Adipose tissue (tissue), 3 donors: ENCODE measurements around the gene LRRC51. TPM values are rescaled to one million over a fixed set of nuclear protein-coding genes. Genes with fewer than 3 reads are reported as not detected.
A peak's percentile ranks its signal among the peaks of the same experiment; 100 is the strongest.

Experiments used
- H3K27ac ChIP-seq: one replicate; pipeline ENCODE4 v1.5.1; 2013; ENCODE audit warnings: low read depth, low read length
- WGBS, 3 donors: extraction: QIAGEN DNeasy Blood & Tissue Kit; methylation state at CpG; one replicate each; pipeline ENCODE4 v1.1.7; 2013; 5-methylcytosine and 5-hydroxymethylcytosine counted together
- polyA plus RNA-seq, 3 donors: library from polyadenylated mRNA; stranded (reverse); fragments of 200-250 nt; gene quantifications; one replicate each; pipeline ENCODE4 v1.2.3, GENCODE V29; 2013
- donor health status: healthy with polysubstance abuse.
- donor health status: Bipolar disorder and iron deficiency.
- donor health status: healthy.

Gene LRRC51
- polyA plus RNA-seq, 3 donors = 4.3 to 6.9 (median 6.0) TPM

DNA sequence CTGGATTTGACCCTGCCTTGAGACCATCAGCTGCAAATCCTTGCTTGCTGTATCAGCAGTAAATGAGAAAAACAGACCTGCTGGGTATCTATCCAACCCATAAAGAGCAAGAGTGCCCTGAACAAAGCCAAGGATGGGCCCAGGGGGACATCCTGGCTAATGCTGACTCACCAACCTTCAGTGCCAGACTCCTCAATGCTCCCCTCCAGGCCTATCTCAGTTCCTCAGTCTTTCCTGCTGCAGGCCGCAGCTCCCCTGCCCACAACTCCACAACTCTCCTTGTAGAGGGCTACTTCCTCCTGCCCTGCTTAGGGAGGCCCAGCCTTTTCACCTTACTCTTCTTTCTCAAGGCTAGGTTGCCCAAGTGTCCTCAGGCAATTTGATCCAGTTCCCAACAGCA, 19.8 kb downstream of the LRRC51 start:
- H3K27ac ChIP-seq = no peak overlapping the region
- WGBS, 3 donors = 49 to 82% (median 67%) methylated on average over 1 of the region's 1 CpG

DNA sequence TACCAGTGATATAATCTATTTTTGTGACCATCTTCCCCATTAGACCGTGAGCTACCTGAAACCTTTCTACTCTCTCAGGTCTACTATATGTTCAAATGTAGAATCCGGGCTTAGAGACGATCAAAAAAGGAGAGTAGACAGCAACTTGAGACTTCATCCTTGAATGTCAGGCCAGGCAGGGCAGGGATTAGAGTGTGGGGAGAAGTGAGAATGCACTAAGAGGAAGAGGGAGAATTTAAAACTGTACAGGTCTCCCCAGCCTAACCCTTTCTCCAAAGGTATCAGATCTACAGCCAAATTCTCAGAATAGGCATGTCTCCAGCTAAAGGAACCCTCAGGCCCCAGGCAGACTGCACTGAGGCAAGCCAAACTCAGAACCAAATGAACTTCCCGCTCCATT, 21.5 kb downstream of the LRRC51 start:
- WGBS, 3 donors = 32 to 36% (median 35%) methylated on average over 4 of the region's 4 CpGs
- peak overlapping the region; percentile 67 for H3K27ac ChIP-seq

DNA sequence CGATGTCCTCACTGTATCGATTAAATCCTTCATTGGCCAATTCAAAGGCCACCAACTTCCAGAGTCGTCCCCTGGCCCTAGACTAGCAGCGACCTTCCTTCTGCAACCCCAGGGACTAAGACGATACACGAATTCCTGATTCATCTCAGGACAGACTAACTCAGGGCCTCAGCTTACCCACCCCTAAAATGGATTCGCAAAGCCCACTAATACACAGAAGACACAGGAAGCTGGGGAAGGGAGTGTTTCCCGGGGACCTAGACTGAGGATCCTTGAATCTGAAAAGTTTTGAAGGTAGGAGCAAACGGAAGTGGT, 21.9 kb downstream of the LRRC51 start:
- 1 to 2% (median 1%) methylated on average over 9 of the region's 9 CpGs for WGBS, 3 donors
- H3K27ac ChIP-seq = peak overlapping the region; percentile 67

DNA sequence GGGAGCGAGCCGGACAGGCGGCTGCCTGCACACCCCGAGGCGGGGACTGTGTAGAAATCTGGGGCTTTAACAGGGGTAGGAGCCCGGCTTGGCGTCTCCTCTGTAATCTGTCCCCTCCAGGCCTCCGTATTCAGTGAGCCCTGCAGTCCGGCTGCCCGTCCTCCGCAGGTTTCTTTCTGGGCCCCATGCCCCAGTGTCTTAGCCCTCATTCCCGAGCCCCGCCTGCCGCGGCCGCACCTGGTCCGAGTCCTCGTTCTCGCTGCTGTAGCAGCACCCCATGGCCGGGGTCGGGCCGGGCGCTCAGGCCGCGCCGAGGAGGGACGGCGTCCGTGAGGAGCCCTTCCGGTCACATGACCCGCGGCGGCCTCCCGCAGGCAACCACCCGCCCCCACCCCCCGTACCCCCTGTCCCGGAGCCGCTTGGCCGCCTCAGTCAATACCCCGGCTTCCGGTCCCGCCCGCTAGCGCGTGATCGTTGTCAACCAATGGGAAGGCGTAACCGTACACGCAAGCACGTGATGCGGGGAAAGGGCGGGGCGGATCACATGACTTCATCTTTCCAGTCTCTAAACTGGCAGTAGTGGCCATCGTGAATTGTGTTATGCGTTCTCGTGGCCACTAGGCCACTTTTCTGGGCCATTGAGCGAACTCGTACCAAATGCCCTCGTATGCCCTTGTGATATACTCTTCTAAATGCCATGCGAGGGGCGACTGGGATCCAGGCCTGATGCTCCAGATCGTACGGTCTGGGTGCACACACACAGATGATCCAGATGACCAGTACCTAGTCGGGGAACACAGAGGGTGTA, 22.5 kb downstream of the LRRC51 start, which contains the start of gene LAMTOR1:
LAMTOR1 (minus strand) TSS at position 352 of the 808 bp plus-strand sequence; CDS start at position 279, 73 bp downstream.
- H3K27ac ChIP-seq = peak within 1 kb of the TSS; percentile 71
- 2% methylated on average over 64 of the region's 64 CpGs for WGBS, 3 donors

DNA sequence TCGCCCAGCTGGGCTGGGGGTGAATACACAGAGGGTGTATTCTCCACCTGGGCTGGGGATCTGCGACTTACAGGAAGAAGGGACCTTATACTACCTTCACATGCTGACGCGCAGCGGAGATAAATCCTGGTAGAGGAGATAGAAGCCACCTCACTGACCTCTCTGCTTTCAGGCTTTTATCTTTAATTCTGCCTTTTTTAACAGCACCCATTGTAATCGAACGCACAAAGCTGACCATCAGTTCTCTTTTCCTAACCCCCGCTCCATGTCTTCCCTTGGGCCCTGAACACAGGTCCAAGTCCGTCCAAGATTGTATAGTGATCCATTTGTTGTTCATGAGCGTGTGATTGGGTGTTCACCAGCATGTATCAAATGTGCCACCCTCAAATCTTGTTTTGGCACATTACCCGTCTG, 23.1 kb downstream of the LRRC51 start:
- WGBS, 3 donors = 79 to 84% (median 81%) methylated on average over 11 of the region's 11 CpGs
- H3K27ac ChIP-seq = peak overlapping the region; percentile 71

DNA sequence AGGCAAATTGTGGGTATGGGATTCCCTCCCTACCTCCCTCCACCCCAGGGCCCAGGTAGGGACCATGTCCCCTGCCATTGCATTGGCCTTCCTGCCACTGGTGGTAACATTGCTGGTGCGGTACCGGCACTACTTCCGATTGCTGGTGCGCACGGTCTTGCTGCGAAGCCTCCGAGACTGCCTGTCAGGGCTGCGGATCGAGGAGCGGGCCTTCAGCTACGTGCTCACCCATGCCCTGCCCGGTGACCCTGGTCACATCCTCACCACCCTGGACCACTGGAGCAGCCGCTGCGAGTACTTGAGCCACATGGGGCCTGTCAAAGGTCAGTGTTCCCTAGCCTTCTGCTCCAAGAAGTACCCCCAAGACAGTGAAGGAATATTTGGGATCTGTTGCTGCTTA, 25.2 kb downstream of the LRRC51 start, which contains the start of gene TOMT:
TOMT (plus strand) TSS at position 37 of the 400 bp plus-strand sequence; CDS start at position 65, 28 bp downstream.
- WGBS, 3 donors = 92 to 95% (median 93%) methylated on average over 14 of the region's 14 CpGs

DNA sequence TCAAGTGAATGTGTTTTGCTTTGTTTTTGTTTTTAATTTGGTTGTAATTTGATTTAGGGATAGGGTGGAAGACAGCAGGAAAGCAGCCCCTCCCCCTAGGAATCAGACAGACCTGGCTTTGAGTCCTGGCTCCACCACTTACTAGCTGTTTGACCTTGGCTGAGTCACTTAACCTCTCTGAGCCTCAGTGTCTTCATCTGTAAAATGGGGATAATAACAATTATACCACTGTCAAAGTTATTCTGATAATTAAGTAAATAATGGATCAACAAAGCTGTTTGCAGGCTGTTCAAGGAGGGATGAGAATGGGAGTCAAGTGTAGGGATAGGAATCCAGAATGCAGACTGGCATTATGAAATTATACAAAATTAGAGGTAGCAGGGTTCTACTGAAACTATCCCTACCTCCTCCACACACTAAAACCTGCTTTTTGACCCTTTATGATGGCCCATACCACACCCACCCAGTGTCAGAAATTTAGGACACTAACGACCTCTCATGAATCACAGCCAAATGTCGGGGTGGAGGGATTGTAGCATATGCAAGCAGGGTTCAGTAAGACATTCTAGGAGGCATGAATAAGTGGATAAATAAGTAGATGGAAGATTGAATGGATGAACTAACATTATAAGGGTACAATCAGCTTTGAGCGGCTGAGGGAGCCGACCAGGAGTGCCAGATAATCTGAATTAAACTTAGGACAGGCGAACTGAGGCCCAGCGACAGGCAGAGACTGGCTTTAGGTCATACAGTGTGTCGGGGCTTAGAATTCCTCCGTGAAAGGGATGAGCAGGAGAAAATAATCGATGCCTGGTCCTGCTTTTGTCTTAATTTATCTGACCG, 30.9 kb downstream of the LRRC51 start:
- WGBS, 3 donors = 1 to 3% (median 2%) methylated on average over 10 of the region's 10 CpGs
- H3K27ac ChIP-seq = peak overlapping the region; percentile 76

More for the DNA sequence above, 25.2 kb downstream of the LRRC51 start, which contains the start of gene TOMT:
- H3K27ac ChIP-seq = no peak within 1 kb of the TSS

DNA sequence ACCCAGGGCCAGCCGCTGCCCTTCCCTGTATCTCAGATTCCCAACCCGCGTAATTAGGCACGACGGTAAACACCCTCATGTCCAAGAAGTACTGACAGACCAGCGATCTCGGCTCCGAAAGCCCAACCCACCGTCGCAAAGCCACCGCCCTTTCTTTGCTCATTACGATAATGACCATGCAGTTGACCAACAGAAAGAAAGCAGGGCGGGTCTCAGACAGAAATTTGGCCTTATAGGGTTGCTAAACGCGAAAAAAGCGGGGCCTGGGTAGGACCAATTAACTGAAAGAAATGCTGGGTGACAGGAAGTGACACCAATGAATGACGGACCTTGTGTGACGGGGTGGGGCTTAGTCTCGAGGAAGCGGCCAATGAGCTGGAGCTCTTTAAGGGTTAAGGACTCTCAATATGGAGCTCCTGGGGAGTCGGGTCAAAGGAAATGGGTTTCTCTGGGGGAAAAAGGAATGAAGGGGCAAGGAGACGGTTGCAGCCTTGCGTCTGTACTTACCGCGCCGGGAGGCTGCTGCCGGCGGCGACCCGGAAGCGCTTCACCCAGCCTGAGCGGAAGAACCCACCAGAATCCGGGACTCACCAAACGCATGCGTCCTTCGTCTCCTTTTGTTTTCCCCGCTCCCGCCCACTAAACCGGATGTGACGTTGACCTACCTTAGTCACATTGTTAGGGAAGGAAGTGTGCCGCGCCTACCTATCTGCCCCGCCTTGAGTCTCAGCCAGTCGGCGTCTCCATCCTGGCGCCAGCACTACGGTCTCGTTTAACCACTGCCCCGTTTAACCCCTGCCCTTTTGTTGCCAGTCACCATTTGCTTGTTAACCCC, 31.7 kb downstream of the LRRC51 start, which contains the start of gene ANAPC15:
ANAPC15 (minus strand) TSS at position 553 of the 835 bp plus-strand sequence. CDS start 1,419 bp downstream, outside the sequence.
- 0% methylated on average over 49 of the region's 49 CpGs for WGBS, 3 donors
- peak within 1 kb of the TSS; percentile 95 for H3K27ac ChIP-seq

DNA sequence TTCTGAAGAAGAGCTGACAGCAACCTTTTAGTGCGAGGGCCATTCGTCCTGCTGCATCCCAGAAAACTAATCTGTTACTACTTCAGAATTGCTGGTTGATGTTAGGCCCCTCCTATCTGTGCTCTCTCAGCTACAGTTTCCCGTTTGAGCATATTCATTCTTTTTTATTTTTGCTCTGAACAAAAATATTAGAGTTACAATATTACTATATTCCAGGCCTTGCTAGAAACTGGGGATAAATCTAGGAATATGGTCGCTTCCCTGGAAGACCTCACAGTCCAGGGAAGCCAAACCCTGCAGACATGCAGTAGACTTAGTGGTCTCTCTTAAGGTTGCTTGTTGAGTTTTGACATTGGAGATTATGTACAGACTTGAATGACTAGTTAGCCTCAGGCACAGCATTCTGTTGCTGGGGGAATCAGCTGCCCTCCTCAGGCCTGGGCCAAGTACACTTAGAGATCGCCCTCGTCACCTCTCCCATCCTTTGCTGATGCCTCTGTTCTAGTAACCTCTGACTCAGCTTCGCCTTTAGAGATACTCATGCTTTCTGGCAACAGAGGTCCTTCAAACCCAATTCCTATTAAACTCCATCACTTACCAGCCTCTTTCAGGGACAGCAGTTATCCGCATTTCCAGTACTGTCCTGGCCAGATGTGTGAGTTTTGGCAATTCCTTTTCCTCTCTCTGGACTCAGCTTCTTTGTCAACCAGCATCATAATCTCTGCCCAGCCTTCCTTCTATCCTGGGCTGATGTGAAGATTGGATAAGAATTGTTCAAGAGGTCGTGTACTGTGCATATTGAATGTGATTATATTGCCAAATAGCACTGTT, 32.5 kb downstream of the LRRC51 start:
- 62 to 65% (median 64%) methylated on average over 9 of the region's 9 CpGs for WGBS, 3 donors

DNA sequence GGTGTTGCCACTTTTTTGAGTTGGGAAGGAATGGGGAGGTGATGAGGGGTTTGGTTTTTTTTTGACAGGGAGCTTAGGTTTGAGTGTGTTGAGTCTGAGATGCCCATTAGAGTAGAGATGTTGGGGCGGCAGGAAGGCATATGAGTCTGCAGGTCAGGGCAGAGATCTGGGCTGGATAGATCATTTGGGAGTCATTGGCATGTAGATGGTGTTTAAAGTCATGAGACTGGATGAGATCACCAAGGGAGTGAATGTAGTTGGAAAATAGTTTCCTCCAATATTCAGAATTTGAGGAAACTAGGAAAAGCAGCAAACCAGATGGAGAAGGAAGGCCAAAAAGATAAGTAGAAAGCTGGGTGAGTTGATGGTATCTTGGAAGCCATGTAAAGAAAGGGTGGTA, 33.9 kb downstream of the LRRC51 start:
- WGBS, 3 donors = 92 to 98% (median 95%) methylated on average over 1 of the region's 1 CpG
- no peak overlapping the region for H3K27ac ChIP-seq

More for the DNA sequence above, 32.5 kb downstream of the LRRC51 start:
- H3K27ac ChIP-seq = peak overlapping the region; percentile 51

DNA sequence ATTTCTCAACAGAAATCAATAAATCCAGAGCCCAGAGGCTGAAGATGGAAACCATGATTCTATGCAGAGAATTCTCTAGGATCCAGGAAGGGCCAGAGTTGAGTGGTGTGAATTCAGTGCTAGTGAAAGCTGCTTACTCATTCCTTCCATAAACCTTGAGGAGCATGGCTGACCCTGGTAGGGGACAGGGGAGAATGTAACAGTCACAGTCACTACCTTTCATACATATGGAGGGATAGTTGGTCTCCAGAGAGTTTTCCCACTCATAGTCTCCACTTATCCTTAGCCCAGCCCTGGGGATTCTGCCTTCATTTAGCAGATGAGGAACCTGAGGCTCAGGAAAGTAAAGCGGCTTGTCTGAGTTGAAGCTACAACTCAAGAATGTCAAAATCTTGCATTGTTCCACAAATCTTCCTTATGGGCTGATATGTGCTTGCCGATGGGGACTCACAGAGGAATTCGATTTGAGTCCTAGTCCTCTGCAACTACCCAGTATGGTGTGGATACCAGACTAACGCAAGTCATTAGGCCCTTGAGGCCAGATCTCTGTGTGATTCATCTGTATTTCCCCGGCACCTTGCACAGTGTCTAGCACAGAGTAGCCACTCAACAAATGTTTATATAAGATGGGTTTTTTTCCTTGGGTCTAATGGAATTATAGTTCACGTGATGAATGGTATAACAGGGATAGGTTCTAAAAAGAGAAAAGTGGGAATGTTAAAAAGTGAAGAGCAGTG, 35.5 kb downstream of the LRRC51 start:
- WGBS, 3 donors = 85 to 91% (median 90%) methylated on average over 6 of the region's 6 CpGs
- no peak overlapping the region for H3K27ac ChIP-seq

DNA sequence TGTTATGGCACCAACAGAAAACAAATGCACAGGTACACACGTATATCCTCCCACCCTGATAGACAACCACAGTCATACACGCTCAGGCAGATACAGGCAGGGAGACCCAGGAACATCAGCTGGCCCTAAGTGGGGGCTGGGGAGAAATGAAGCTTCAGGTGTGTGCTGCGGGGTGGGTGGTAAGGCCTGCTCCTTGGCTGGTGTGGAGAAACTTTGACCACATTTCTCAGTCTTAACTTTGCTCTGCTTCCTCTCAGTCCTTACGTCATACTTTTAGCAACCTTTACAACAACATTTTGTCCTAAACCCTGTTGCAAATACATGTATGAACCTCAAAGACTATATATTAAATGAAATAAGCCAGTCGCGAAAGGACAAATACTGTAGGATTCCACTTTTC, 38.5 kb downstream of the LRRC51 start:
- 53 to 74% (median 59%) methylated on average over 6 of the region's 6 CpGs for WGBS, 3 donors

DNA sequence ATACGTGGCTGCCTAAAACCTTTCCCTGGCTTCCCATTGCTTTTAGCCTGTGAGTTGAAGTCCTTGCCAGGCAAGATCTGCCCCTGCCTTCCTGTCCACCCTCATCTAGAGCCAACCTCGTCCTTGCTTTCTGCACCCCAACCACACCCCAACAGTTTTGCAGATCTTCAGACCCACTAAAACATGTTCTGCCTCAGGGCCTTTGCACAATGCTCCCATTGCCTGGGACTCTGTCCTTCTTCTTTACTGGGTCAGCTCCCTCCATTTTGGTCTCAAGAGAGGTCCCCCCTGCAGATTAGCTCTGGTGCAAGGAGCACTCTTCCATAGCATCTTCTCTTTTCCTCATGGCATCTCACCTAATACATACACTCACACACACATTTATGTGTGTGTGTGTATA, 40.3 kb downstream of the LRRC51 start:
- 80 to 81% (median 80%) methylated on average over 2 of the region's 2 CpGs for WGBS, 3 donors

More for the DNA sequence above, 38.5 kb downstream of the LRRC51 start:
- no peak overlapping the region for H3K27ac ChIP-seq

DNA sequence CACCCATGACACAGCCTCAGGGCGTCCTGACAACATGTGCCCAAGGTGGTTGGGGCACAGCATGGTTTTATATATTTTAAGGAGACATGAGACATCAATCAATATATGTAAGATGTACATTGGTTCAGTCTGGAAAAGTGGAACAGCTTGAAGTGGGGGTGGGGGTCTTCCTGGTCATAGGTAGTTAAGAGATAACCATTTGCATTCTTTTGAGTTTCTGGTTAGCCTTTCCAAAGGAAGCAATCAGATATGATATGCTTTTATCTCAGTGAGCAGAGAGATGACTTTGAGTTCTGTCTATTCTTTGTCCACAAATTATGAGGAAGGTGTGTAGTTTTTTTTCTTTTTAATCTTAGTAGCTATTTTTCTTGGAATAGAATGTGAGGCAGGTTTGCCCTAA, 42.0 kb downstream of the LRRC51 start:
- WGBS, 3 donors = 83 to 94% (median 93%) methylated on average over 1 of the region's 1 CpG
- no peak overlapping the region for H3K27ac ChIP-seq

More for the DNA sequence above, 40.3 kb downstream of the LRRC51 start:
- H3K27ac ChIP-seq = no peak overlapping the region

DNA sequence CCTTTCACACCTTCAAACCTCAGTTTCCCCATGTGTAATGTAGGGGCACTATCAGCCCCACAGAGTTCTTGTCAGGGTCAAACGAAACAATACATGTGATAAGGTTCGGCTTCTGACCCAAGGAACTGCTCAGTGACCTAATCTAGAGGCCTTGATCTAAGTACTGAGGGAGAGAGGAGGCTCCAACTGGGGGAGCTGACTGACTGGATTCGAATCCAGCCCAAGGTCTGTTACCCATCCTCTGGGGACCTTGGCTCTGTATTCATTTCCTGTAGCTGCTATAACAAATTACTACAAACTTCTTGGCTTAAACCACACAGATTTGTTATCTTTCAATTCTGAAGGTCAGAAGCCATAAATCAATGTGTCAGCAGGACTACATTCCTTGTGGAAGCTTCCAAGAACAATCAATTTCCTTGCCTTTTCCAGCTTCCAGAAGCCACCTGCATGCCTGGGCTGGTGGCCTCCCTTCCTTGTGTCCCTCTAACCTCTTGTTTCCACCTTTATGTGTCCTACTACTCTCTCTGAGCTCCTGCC, 42.5 kb downstream of the LRRC51 start:
- H3K27ac ChIP-seq = no peak overlapping the region
- 49 to 80% (median 68%) methylated on average over 3 of the region's 3 CpGs for WGBS, 3 donors

DNA sequence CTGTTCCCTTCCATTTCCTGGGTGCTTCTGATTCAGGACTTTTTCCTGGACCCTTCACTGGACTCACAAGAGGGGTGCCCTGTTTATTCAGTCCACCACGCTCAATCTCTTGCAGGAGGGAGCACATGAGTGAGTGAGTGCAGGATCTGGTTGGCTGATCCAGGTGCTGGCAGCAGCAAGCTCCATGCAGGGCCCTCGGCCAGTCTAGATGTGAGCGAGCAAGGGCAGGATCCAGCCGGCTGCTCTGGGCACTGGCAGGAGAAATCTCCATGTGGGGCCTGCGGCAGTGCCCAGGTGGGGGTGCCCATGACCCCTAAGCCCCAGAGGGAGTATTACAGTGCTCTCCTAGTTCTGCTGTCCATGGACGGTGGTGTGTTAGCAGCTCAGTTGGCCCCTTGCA, 43.4 kb downstream of the LRRC51 start:
- no peak overlapping the region for H3K27ac ChIP-seq
- 92 to 95% (median 93%) methylated on average over 6 of the region's 6 CpGs for WGBS, 3 donors
